ENCODE data around the gene XPNPEP3.

XPNPEP3 gene

GRCh38 chr22:40957601-40958000 is 100.7 kb downstream of the XPNPEP3 start:
- Histone ChIP-seq H3K36me3 (ENCODE audit: control insufficient read depth in 2 of 2, insufficient read depth in 2 of 2, low read length in 2 of 2) (peaks cover 13% of the 10 kb centered on the region in 2 donors), H3K4me1 (ENCODE audit: control insufficient read depth in 2 of 2, insufficient read depth in 2 of 2, low read length in 2 of 2) (peaks cover 0 to 4% of the 10 kb centered on the region in 2 donors)

GRCh38 chr22:40958299-40958698 is 101.4 kb downstream of the XPNPEP3 start:
- H3K27ac ChIP-seq (ENCODE audit: low read depth in 2 of 2, low read length in 2 of 2): no peak overlapping the region
- H3K27me3 ChIP-seq (ENCODE audit: control insufficient read depth in 2 of 2, insufficient read depth in 2 of 2, low read length in 2 of 2): no peaks in the 10 kb centered on the region

More at GRCh38 chr22:40957601-40958000, 100.7 kb downstream of the XPNPEP3 start:
- no peak overlapping the region for H3K9ac ChIP-seq (ENCODE audit: low read depth in 1 of 2, low read length in 2 of 2)
- H3K27ac ChIP-seq (ENCODE audit: low read depth in 2 of 2, low read length in 2 of 2): no peak overlapping the region
- H3K9me3 ChIP-seq (ENCODE audit: control insufficient read depth in 2 of 2, low read length in 2 of 2): no peaks in the 10 kb centered on the region
- H3K4me3 ChIP-seq (ENCODE audit: low read length in 2 of 2): no peak overlapping the region
- no peaks in the 10 kb centered on the region for H3K27me3 ChIP-seq (ENCODE audit: control insufficient read depth in 2 of 2, insufficient read depth in 2 of 2, low read length in 2 of 2)

GRCh38 chr22:40960145-40960544 is 103.2 kb downstream of the XPNPEP3 start:
- H3K27ac ChIP-seq (ENCODE audit: low read depth in 2 of 2, low read length in 2 of 2): no peak overlapping the region
- no peak overlapping the region for H3K4me3 ChIP-seq (ENCODE audit: low read length in 2 of 2)
- no peaks in the 10 kb centered on the region for H3K9me3 ChIP-seq (ENCODE audit: control insufficient read depth in 2 of 2, low read length in 2 of 2)
- peaks cover 24% of the 10 kb centered on the region in 2 donors for H3K36me3 ChIP-seq (ENCODE audit: control insufficient read depth in 2 of 2, insufficient read depth in 2 of 2, low read length in 2 of 2)
- no peaks in the 10 kb centered on the region for H3K27me3 ChIP-seq (ENCODE audit: control insufficient read depth in 2 of 2, insufficient read depth in 2 of 2, low read length in 2 of 2)
- peaks cover 0 to 2% of the 10 kb centered on the region in 2 donors for H3K4me1 ChIP-seq (ENCODE audit: control insufficient read depth in 2 of 2, insufficient read depth in 2 of 2, low read length in 2 of 2)
- no peak overlapping the region for H3K9ac ChIP-seq (ENCODE audit: low read depth in 1 of 2, low read length in 2 of 2)

More at GRCh38 chr22:40958299-40958698, 101.4 kb downstream of the XPNPEP3 start:
- peaks cover 13% of the 10 kb centered on the region in 2 donors for H3K36me3 ChIP-seq (ENCODE audit: control insufficient read depth in 2 of 2, insufficient read depth in 2 of 2, low read length in 2 of 2)
- peaks cover 0 to 2% of the 10 kb centered on the region in 2 donors for H3K4me1 ChIP-seq (ENCODE audit: control insufficient read depth in 2 of 2, insufficient read depth in 2 of 2, low read length in 2 of 2)
- no peak overlapping the region for H3K4me3 ChIP-seq (ENCODE audit: low read length in 2 of 2)
- H3K9me3 ChIP-seq (ENCODE audit: control insufficient read depth in 2 of 2, low read length in 2 of 2): no peaks in the 10 kb centered on the region
- H3K9ac ChIP-seq (ENCODE audit: low read depth in 1 of 2, low read length in 2 of 2): no peak overlapping the region

- Histone ChIP-seq H3K27ac (ENCODE audit: low read depth in 2 of 2, low read length in 2 of 2) (no peak overlapping the region), H3K36me3 (ENCODE audit: control insufficient read depth in 2 of 2, insufficient read depth in 2 of 2, low read length in 2 of 2) (peaks cover 39 to 48% of the 10 kb centered on the region in 2 donors), H3K9ac (ENCODE audit: low read depth in 1 of 2, low read length in 2 of 2) (no peak overlapping the region), H3K4me3 (ENCODE audit: low read length in 2 of 2) (no peak overlapping the region), H3K9me3 (ENCODE audit: control insufficient read depth in 2 of 2, low read length in 2 of 2) (no peaks in the 10 kb centered on the region), H3K27me3 (ENCODE audit: control insufficient read depth in 2 of 2, insufficient read depth in 2 of 2, low read length in 2 of 2) (no peaks in the 10 kb centered on the region), H3K4me1 (ENCODE audit: control insufficient read depth in 2 of 2, insufficient read depth in 2 of 2, low read length in 2 of 2) (no peaks in the 10 kb centered on the region)
Measured at GRCh38 chr22:40965936-40966725, 109.2 kb downstream of the XPNPEP3 start.

GRCh38 chr22:40966726-40967085 is 109.8 kb downstream of the XPNPEP3 start:
- peaks cover 39 to 46% of the 10 kb centered on the region in 2 donors for H3K36me3 ChIP-seq (ENCODE audit: control insufficient read depth in 2 of 2, insufficient read depth in 2 of 2, low read length in 2 of 2)

GRCh38 chr22:40967111-40967760 is 110.3 kb downstream of the XPNPEP3 start:
- H3K4me1 ChIP-seq (ENCODE audit: control insufficient read depth in 2 of 2, insufficient read depth in 2 of 2, low read length in 2 of 2): no peaks in the 10 kb centered on the region
- no peak overlapping the region for H3K27ac ChIP-seq (ENCODE audit: low read depth in 2 of 2, low read length in 2 of 2)
- no peaks in the 10 kb centered on the region for H3K27me3 ChIP-seq (ENCODE audit: control insufficient read depth in 2 of 2, insufficient read depth in 2 of 2, low read length in 2 of 2)
- H3K36me3 ChIP-seq (ENCODE audit: control insufficient read depth in 2 of 2, insufficient read depth in 2 of 2, low read length in 2 of 2): peaks cover 36 to 41% of the 10 kb centered on the region in 2 donors
- no peak overlapping the region for H3K9ac ChIP-seq (ENCODE audit: low read depth in 1 of 2, low read length in 2 of 2)
- H3K4me3 ChIP-seq (ENCODE audit: low read length in 2 of 2): no peak overlapping the region
- H3K9me3 ChIP-seq (ENCODE audit: control insufficient read depth in 2 of 2, low read length in 2 of 2): no peaks in the 10 kb centered on the region

More at GRCh38 chr22:40966726-40967085, 109.8 kb downstream of the XPNPEP3 start:
- Histone ChIP-seq H3K27ac (ENCODE audit: low read depth in 2 of 2, low read length in 2 of 2) (no peak overlapping the region), H3K9ac (ENCODE audit: low read depth in 1 of 2, low read length in 2 of 2) (no peak overlapping the region), H3K4me1 (ENCODE audit: control insufficient read depth in 2 of 2, insufficient read depth in 2 of 2, low read length in 2 of 2) (no peaks in the 10 kb centered on the region), H3K9me3 (ENCODE audit: control insufficient read depth in 2 of 2, low read length in 2 of 2) (no peaks in the 10 kb centered on the region), H3K27me3 (ENCODE audit: control insufficient read depth in 2 of 2, insufficient read depth in 2 of 2, low read length in 2 of 2) (no peaks in the 10 kb centered on the region), H3K4me3 (ENCODE audit: low read length in 2 of 2) (no peak overlapping the region)

GRCh38 chr22:40972587-40972986 is 115.6 kb downstream of the XPNPEP3 start:
- Histone ChIP-seq H3K9ac (ENCODE audit: low read depth in 1 of 2, low read length in 2 of 2) (no peak overlapping the region), H3K27ac (ENCODE audit: low read depth in 2 of 2, low read length in 2 of 2) (no peak overlapping the region), H3K4me1 (ENCODE audit: control insufficient read depth in 2 of 2, insufficient read depth in 2 of 2, low read length in 2 of 2) (no peaks in the 10 kb centered on the region), H3K4me3 (ENCODE audit: low read length in 2 of 2) (no peak overlapping the region), H3K27me3 (ENCODE audit: control insufficient read depth in 2 of 2, insufficient read depth in 2 of 2, low read length in 2 of 2) (no peaks in the 10 kb centered on the region), H3K9me3 (ENCODE audit: control insufficient read depth in 2 of 2, low read length in 2 of 2) (no peaks in the 10 kb centered on the region), H3K36me3 (ENCODE audit: control insufficient read depth in 2 of 2, insufficient read depth in 2 of 2, low read length in 2 of 2) (peaks cover 19 to 24% of the 10 kb centered on the region in 2 donors)

- Histone ChIP-seq H3K36me3 (ENCODE audit: control insufficient read depth in 2 of 2, insufficient read depth in 2 of 2, low read length in 2 of 2) (peaks cover 17 to 22% of the 10 kb centered on the region in 2 donors), H3K9me3 (ENCODE audit: control insufficient read depth in 2 of 2, low read length in 2 of 2) (no peaks in the 10 kb centered on the region), H3K9ac (ENCODE audit: low read depth in 1 of 2, low read length in 2 of 2) (no peak overlapping the region), H3K27ac (ENCODE audit: low read depth in 2 of 2, low read length in 2 of 2) (no peak overlapping the region), H3K27me3 (ENCODE audit: control insufficient read depth in 2 of 2, insufficient read depth in 2 of 2, low read length in 2 of 2) (no peaks in the 10 kb centered on the region), H3K4me3 (ENCODE audit: low read length in 2 of 2) (no peak overlapping the region), H3K4me1 (ENCODE audit: control insufficient read depth in 2 of 2, insufficient read depth in 2 of 2, low read length in 2 of 2) (no peaks in the 10 kb centered on the region)
Measured at GRCh38 chr22:40973144-40973543, 116.2 kb downstream of the XPNPEP3 start.

- H3K36me3 ChIP-seq (ENCODE audit: control insufficient read depth in 2 of 2, insufficient read depth in 2 of 2, low read length in 2 of 2): peaks cover 8 to 10% of the 10 kb centered on the region in 2 donors
- no peaks in the 10 kb centered on the region for H3K4me1 ChIP-seq (ENCODE audit: control insufficient read depth in 2 of 2, insufficient read depth in 2 of 2, low read length in 2 of 2)
- no peak overlapping the region for H3K27ac ChIP-seq (ENCODE audit: low read depth in 2 of 2, low read length in 2 of 2)
- no peaks in the 10 kb centered on the region for H3K9me3 ChIP-seq (ENCODE audit: control insufficient read depth in 2 of 2, low read length in 2 of 2)
- H3K27me3 ChIP-seq (ENCODE audit: control insufficient read depth in 2 of 2, insufficient read depth in 2 of 2, low read length in 2 of 2): no peaks in the 10 kb centered on the region
- no peak overlapping the region for H3K9ac ChIP-seq (ENCODE audit: low read depth in 1 of 2, low read length in 2 of 2)
- no peak overlapping the region for H3K4me3 ChIP-seq (ENCODE audit: low read length in 2 of 2)
Measured at GRCh38 chr22:40975366-40975765, 118.4 kb downstream of the XPNPEP3 start.

Data from mucosa of rectum (tissue), 2 donors.